ENCODE measurements around the gene PDLIM4.

DNA sequence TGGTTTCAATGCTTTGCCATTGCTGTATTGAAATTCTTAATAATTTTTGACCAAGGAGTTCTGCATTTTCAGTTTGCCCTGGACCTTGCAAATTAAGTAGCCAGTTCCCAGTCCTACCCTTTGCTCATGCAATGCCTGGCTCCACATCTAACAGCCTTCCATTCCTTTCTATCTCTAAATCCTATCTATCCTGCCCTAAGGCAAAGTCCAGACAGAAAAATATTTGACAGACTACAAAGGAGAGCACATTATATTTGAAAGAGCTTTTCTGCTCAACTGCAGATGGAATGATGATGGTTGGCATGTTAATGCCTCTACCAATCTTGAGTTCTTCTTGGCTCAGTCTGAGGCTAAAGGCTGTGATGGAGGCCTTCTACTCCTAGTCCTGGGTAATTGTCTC is 52.2 kb downstream of the PDLIM4 start:
- no peak for TF ChIP-seq EZH2phosphoT487 (IDR thresholded peaks at IDR 0.05; ENCODE audit: insufficient read depth, low read depth)
- TF ChIP-seq EZH2 (IDR thresholded peaks at IDR 0.05; ENCODE audit: insufficient read depth, poor library complexity, severe bottlenecking), result no peak

Measured in GM23248 (cell line).